OCI-LY1 (cell line): ENCODE measurements around the gene LAMB3.

Experiments used
- H2AFZ ChIP-seq: fragments of 200-600 bp; sonication (generic), shearing (Covaris generic); 2 replicates; pipeline ENCODE4 v1.6.0; 2014; ENCODE audit warnings: antibody characterized with exemption, mild to moderate bottlenecking, low read length
- H3F3A ChIP-seq: fragments of 200-600 bp; sonication (generic), shearing (Covaris generic); 2 replicates; pipeline ENCODE4 v1.6.0; 2014; ENCODE audit warnings: mild to moderate bottlenecking, antibody characterized with exemption, low read length, moderate library complexity; ENCODE audit not compliant: insufficient read depth
- H3K27ac ChIP-seq: fragments of 200-600 bp; sonication (generic); 2 replicates; pipeline ENCODE4 v1.5.1; 2014; ENCODE audit warnings: low read length, mixed run types, mild to moderate bottlenecking, low read depth; ENCODE audit not compliant: poor library complexity, severe bottlenecking
- H3K27me3 ChIP-seq: fragments of 200-600 bp; sonication (generic); 2 replicates; pipeline ENCODE4 v1.6.0; 2014; ENCODE audit warnings: antibody characterized with exemption, mild to moderate bottlenecking, low read length, moderate library complexity; ENCODE audit not compliant: insufficient read depth
- H3K36me3 ChIP-seq: fragments of 200-600 bp; sonication (generic); 2 replicates; pipeline ENCODE4 v1.6.1; 2014; ENCODE audit warnings: mild to moderate bottlenecking, antibody characterized with exemption, low read length, moderate library complexity, mixed read lengths; ENCODE audit not compliant: insufficient read depth
- H3K4me1 ChIP-seq: fragments of 200-600 bp; sonication (generic); 2 replicates; pipeline ENCODE4 v1.5.1; 2014; ENCODE audit warnings: mild to moderate bottlenecking, low read length, moderate library complexity; ENCODE audit not compliant: insufficient read depth, severe bottlenecking
- H3K4me2 ChIP-seq: fragments of 200-600 bp; sonication (generic), shearing (Covaris generic); 2 replicates; pipeline ENCODE4 v1.6.1; 2014; ENCODE audit warnings: low read length
- H3K4me3 ChIP-seq: fragments of 200-600 bp; sonication (generic); 2 replicates; pipeline ENCODE4 v1.5.1; 2014; ENCODE audit warnings: low read length, low read depth, mild to moderate bottlenecking, mixed read lengths; ENCODE audit not compliant: poor library complexity, severe bottlenecking
- H3K79me2 ChIP-seq: fragments of 200-600 bp; shearing (Covaris generic); 2 replicates; pipeline ENCODE4 v1.6.1; 2016; ENCODE audit warnings: mixed run types, low read length, mixed read lengths; ENCODE audit not compliant: insufficient read depth
- H3K9ac ChIP-seq: fragments of 200-600 bp; sonication (generic), shearing (Covaris generic); 2 replicates; pipeline ENCODE4 v1.6.1; 2014; ENCODE audit warnings: mild to moderate bottlenecking, low read length, mixed read lengths
- H3K9me2 ChIP-seq: fragments of 200-600 bp; sonication (generic), shearing (Covaris generic); 2 replicates; pipeline ENCODE4 v1.6.1; 2014; ENCODE audit warnings: low read depth, mild to moderate bottlenecking, low read length, mixed read lengths
- H3K9me3 ChIP-seq: fragments of 200-600 bp; shearing (Covaris generic); 2 replicates; pipeline ENCODE4 v1.6.1; 2014; ENCODE audit warnings: low read length, mixed read lengths
- H4K20me1 ChIP-seq: fragments of 200-600 bp; sonication (generic), shearing (Covaris generic); 2 replicates; pipeline ENCODE4 v1.6.0; 2016; ENCODE audit warnings: mild to moderate bottlenecking, low read length; ENCODE audit not compliant: insufficient read depth
- EZH2 ChIP-seq: fragments of 200-600 bp; sonication (generic), shearing (Covaris generic); IDR thresholded peaks from 2 replicates; pipeline ENCODE4 v1.8.0; 2017; ENCODE audit warnings: borderline replicate concordance, mixed run types, mild to moderate bottlenecking, antibody characterized with exemption, low read length, moderate library complexity, mixed read lengths
- TF ChIP-seq, protein P1 (sequence below): fragments of 200-600 bp; sonication (generic), shearing (Covaris generic); IDR thresholded peaks from 2 replicates; pipeline ENCODE4 v1.5.1; 2017; ENCODE audit warnings: mild to moderate bottlenecking, antibody characterized with exemption, low read length, moderate library complexity, mixed read lengths

LAMB3 gene

DNA sequence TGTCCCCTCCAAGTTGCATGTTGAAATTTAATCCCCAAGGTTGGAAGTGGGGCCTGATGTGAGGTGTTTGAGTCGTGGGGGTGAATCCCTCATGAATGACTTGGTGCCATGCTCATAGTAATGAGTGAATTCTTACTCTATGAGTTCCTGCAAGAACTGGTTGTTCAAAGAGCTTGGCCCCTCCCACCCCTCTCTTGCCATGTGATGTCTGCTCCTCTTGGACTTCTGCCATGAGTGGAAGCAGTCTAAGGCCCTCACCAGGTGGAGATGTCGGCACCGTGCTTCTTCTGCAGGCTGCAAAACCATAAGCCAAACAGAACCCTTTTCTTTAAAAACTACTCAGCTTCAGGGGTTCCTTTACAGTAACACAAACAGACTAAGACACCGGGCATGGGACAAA lies 37.3 kb upstream of the LAMB3 start:
- H3K9me2 ChIP-seq: no peaks in the 10 kb centered on the region
- H3K4me2 ChIP-seq: no peak overlapping the region
- H3K9ac ChIP-seq: no peak overlapping the region
- no peaks in the 10 kb centered on the region for H3K4me1 ChIP-seq
- H2AFZ ChIP-seq: no peak overlapping the region
- no peaks in the 10 kb centered on the region for H3K36me3 ChIP-seq
- no peaks in the 10 kb centered on the region for H3F3A ChIP-seq
- H3K79me2 ChIP-seq: no peaks in the 10 kb centered on the region
- no peaks in the 10 kb centered on the region for H4K20me1 ChIP-seq
- H3K9me3 ChIP-seq: no peaks in the 10 kb centered on the region
- H3K27me3 ChIP-seq: no peaks in the 10 kb centered on the region
- H3K27ac ChIP-seq: no peak overlapping the region
- H3K4me3 ChIP-seq: no peak overlapping the region
- no peak for TF ChIP-seq EZH2
- TF ChIP-seq, protein P1, sequence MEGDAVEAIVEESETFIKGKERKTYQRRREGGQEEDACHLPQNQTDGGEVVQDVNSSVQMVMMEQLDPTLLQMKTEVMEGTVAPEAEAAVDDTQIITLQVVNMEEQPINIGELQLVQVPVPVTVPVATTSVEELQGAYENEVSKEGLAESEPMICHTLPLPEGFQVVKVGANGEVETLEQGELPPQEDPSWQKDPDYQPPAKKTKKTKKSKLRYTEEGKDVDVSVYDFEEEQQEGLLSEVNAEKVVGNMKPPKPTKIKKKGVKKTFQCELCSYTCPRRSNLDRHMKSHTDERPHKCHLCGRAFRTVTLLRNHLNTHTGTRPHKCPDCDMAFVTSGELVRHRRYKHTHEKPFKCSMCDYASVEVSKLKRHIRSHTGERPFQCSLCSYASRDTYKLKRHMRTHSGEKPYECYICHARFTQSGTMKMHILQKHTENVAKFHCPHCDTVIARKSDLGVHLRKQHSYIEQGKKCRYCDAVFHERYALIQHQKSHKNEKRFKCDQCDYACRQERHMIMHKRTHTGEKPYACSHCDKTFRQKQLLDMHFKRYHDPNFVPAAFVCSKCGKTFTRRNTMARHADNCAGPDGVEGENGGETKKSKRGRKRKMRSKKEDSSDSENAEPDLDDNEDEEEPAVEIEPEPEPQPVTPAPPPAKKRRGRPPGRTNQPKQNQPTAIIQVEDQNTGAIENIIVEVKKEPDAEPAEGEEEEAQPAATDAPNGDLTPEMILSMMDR: no peak

DNA sequence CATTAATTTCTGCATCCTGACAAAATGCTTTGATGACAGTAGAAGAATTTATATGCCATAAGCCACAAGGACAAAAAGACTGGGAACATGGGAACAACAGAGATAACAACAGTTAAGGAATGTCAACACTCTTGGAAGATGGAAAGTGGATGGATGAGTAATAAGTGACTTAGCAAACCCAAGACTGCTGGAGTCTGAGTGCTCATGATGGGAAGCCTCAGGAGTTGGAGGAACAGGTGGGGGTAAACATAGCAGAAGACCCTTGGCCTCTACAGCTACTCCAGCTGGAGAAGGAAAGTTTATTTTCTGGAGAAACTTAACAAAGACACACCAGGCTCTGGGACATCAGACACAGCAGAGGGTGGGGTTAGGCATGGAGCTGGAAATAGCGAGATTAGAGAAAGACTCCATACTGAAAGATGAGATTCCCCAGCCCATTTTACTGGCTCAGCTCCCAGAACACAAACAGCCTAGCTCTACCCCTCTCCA lies 36.6 kb upstream of the LAMB3 start:
- H3K4me3 ChIP-seq: no peak overlapping the region
- H3K9me3 ChIP-seq: no peaks in the 10 kb centered on the region
- no peaks in the 10 kb centered on the region for H3K36me3 ChIP-seq
- no peak overlapping the region for H3K4me2 ChIP-seq
- H3K79me2 ChIP-seq: no peaks in the 10 kb centered on the region
- H3K9me2 ChIP-seq: no peaks in the 10 kb centered on the region
- no peaks in the 10 kb centered on the region for H3F3A ChIP-seq
- H3K9ac ChIP-seq: no peak overlapping the region
- no peak for TF ChIP-seq EZH2
- TF ChIP-seq, protein P1: no peak
- H2AFZ ChIP-seq: no peak overlapping the region
- H3K27ac ChIP-seq: no peak overlapping the region
- H4K20me1 ChIP-seq: no peaks in the 10 kb centered on the region
- H3K4me1 ChIP-seq: no peaks in the 10 kb centered on the region
- H3K27me3 ChIP-seq: no peaks in the 10 kb centered on the region

DNA sequence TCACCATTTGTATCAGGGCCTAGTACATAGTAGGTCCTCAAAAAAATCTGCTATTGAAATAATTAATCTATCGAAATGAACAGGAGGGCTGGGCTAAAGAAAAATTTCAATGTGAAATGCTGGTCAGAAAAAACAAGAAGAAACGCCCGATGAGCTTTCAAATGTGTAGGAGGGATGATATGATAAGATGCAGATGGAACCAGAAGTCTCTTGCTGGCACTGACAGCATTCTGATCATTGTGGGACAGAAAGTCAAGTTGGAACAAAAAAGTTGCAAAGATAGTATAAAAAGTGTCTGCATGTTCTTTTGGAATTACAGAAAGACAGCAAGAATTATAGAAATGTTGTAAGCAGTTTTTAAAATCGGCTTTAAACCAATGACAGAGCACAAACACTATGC lies 34.1 kb upstream of the LAMB3 start:
- Histone ChIP-seq H3K36me3 (no peaks in the 10 kb centered on the region), H3K4me1 (no peaks in the 10 kb centered on the region), H3K4me3 (no peak overlapping the region), H3K4me2 (no peak overlapping the region), H3K9ac (no peak overlapping the region), H3F3A (no peaks in the 10 kb centered on the region), H3K79me2 (no peaks in the 10 kb centered on the region), H3K9me2 (no peaks in the 10 kb centered on the region), H3K27me3 (no peaks in the 10 kb centered on the region), H4K20me1 (no peaks in the 10 kb centered on the region), H2AFZ (no peak overlapping the region), H3K9me3 (no peaks in the 10 kb centered on the region), H3K27ac (no peak overlapping the region)
- no peak for TF ChIP-seq EZH2
- TF ChIP-seq, protein P1: no peak
